ENCODE results near the gene DNTT.

DNA sequence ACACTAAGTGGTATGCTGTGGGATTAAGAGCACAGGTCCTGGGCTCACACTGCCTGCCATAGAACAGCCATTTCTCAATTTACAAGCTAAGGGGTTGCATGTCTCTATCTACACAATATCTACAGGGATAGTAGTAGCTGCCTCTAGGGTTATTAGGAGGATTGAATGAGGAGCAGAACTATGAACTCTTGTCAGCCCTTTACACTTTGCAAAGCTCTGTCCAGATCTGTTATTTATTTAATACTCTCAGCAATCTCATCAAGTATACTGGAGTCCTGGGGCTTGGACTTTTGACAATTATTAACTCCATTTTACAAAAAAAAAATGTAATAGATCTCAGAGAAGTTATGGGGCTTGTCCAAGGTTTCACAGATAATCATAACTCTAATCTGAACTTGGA, 47.8 kb downstream of the DNTT start:
- TF ChIP-seq ZNF501 (tag by site-specific recombination; IDR thresholded peaks at IDR 0.05) (no peak), HOXA7 (CRISPR knock-in tag; IDR thresholded peaks at IDR 0.05; ENCODE audit: borderline replicate concordance) (no peak), ZNF324 (tag by site-specific recombination; IDR thresholded peaks at IDR 0.05) (no peak), ZNF354C (tag by site-specific recombination; IDR thresholded peaks at IDR 0.05; ENCODE audit: borderline replicate concordance, low read depth) (no peak), ZXDB (tag by site-specific recombination; IDR thresholded peaks at IDR 0.05) (no peak), SP2 (tag by site-specific recombination; IDR thresholded peaks at IDR 0.05) (no peak), ZNF707 (tag by site-specific recombination; IDR thresholded peaks at IDR 0.05) (no peak), ZNF544 (tag by site-specific recombination; IDR thresholded peaks at IDR 0.05) (no peak), ZNF133 (tag by site-specific recombination; IDR thresholded peaks at IDR 0.05) (no peak)
- TF ChIP-seq, protein P1, sequence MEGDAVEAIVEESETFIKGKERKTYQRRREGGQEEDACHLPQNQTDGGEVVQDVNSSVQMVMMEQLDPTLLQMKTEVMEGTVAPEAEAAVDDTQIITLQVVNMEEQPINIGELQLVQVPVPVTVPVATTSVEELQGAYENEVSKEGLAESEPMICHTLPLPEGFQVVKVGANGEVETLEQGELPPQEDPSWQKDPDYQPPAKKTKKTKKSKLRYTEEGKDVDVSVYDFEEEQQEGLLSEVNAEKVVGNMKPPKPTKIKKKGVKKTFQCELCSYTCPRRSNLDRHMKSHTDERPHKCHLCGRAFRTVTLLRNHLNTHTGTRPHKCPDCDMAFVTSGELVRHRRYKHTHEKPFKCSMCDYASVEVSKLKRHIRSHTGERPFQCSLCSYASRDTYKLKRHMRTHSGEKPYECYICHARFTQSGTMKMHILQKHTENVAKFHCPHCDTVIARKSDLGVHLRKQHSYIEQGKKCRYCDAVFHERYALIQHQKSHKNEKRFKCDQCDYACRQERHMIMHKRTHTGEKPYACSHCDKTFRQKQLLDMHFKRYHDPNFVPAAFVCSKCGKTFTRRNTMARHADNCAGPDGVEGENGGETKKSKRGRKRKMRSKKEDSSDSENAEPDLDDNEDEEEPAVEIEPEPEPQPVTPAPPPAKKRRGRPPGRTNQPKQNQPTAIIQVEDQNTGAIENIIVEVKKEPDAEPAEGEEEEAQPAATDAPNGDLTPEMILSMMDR (tag by site-specific recombination; IDR thresholded peaks at IDR 0.05), result no peak
- TF ChIP-seq, protein P2, sequence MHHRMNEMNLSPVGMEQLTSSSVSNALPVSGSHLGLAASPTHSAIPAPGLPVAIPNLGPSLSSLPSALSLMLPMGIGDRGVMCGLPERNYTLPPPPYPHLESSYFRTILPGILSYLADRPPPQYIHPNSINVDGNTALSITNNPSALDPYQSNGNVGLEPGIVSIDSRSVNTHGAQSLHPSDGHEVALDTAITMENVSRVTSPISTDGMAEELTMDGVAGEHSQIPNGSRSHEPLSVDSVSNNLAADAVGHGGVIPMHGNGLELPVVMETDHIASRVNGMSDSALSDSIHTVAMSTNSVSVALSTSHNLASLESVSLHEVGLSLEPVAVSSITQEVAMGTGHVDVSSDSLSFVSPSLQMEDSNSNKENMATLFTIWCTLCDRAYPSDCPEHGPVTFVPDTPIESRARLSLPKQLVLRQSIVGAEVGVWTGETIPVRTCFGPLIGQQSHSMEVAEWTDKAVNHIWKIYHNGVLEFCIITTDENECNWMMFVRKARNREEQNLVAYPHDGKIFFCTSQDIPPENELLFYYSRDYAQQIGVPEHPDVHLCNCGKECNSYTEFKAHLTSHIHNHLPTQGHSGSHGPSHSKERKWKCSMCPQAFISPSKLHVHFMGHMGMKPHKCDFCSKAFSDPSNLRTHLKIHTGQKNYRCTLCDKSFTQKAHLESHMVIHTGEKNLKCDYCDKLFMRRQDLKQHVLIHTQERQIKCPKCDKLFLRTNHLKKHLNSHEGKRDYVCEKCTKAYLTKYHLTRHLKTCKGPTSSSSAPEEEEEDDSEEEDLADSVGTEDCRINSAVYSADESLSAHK (tag by site-specific recombination; IDR thresholded peaks at IDR 0.05), result no peak
- TF ChIP-seq, protein P3, sequence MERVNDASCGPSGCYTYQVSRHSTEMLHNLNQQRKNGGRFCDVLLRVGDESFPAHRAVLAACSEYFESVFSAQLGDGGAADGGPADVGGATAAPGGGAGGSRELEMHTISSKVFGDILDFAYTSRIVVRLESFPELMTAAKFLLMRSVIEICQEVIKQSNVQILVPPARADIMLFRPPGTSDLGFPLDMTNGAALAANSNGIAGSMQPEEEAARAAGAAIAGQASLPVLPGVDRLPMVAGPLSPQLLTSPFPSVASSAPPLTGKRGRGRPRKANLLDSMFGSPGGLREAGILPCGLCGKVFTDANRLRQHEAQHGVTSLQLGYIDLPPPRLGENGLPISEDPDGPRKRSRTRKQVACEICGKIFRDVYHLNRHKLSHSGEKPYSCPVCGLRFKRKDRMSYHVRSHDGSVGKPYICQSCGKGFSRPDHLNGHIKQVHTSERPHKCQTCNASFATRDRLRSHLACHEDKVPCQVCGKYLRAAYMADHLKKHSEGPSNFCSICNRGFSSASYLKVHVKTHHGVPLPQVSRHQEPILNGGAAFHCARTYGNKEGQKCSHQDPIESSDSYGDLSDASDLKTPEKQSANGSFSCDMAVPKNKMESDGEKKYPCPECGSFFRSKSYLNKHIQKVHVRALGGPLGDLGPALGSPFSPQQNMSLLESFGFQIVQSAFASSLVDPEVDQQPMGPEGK (tag by site-specific recombination; IDR thresholded peaks at IDR 0.05), result no peak
- TF ChIP-seq, protein P4, sequence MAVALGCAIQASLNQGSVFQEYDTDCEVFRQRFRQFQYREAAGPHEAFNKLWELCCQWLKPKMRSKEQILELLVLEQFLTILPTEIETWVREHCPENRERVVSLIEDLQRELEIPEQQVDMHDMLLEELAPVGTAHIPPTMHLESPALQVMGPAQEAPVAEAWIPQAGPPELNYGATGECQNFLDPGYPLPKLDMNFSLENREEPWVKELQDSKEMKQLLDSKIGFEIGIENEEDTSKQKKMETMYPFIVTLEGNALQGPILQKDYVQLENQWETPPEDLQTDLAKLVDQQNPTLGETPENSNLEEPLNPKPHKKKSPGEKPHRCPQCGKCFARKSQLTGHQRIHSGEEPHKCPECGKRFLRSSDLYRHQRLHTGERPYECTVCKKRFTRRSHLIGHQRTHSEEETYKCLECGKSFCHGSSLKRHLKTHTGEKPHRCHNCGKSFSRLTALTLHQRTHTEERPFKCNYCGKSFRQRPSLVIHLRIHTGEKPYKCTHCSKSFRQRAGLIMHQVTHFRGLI (tag by site-specific recombination; IDR thresholded peaks at IDR 0.05), result no peak

All from HEK293 (cell line).